ENCODE results near the gene VPS26C.
"Not testable (repeated sequence)": the region's sequence is repeated elsewhere in the genome, so short reads cannot be mapped to it uniquely, and the experiment has no call there.

The VPS26C gene

GRCh38 chr21:37231671-37232070 lies 35.5 kb downstream of the VPS26C start:
- no peak for DNase-seq (ENCODE audit: extremely low read depth in 1 of 2, low read depth in 1 of 2)

- no peak for DNase-seq (ENCODE audit: extremely low read depth in 1 of 2, low read depth in 1 of 2)
Measured at GRCh38 chr21:37231249-37231645, 35.9 kb downstream of the VPS26C start.

GRCh38 chr21:37230632-37231248 lies 36.4 kb downstream of the VPS26C start:
- DNase-seq (ENCODE audit: extremely low read depth in 1 of 2, low read depth in 1 of 2) = no peak

GRCh38 chr21:37228003-37228400 lies 39.1 kb downstream of the VPS26C start:
- no peak for DNase-seq (ENCODE audit: extremely low read depth in 1 of 2, low read depth in 1 of 2)

GRCh38 chr21:37227071-37228002 lies 39.8 kb downstream of the VPS26C start:
- no peak for DNase-seq (ENCODE audit: extremely low read depth in 1 of 2, low read depth in 1 of 2)

- DNase-seq (ENCODE audit: extremely low read depth in 1 of 2, low read depth in 1 of 2) = no peak
Measured at GRCh38 chr21:37226041-37226920, 40.9 kb downstream of the VPS26C start.

GRCh38 chr21:37224861-37225839 lies 42.0 kb downstream of the VPS26C start:
- peak; percentile 60 to 75 for DNase-seq (ENCODE audit: extremely low read depth in 1 of 2, low read depth in 1 of 2)

GRCh38 chr21:37223804-37224345 lies 43.3 kb downstream of the VPS26C start:
- no peak for DNase-seq (ENCODE audit: extremely low read depth in 1 of 2, low read depth in 1 of 2)

GRCh38 chr21:37222248-37222647 lies 44.9 kb downstream of the VPS26C start:
- DNase-seq (ENCODE audit: extremely low read depth in 1 of 2, low read depth in 1 of 2) = not testable (repeated sequence)

GRCh38 chr21:37220981-37221664 lies 46.0 kb downstream of the VPS26C start:
- peak; percentile 91 to 95 for DNase-seq (ENCODE audit: extremely low read depth in 1 of 2, low read depth in 1 of 2)

GRCh38 chr21:37220433-37220980 lies 46.6 kb downstream of the VPS26C start:
- peak in 1 of 2 donors; percentile 17 for DNase-seq (ENCODE audit: extremely low read depth in 1 of 2, low read depth in 1 of 2)

- no peak for DNase-seq (ENCODE audit: extremely low read depth in 1 of 2, low read depth in 1 of 2)
Measured at GRCh38 chr21:37219761-37220432, 47.2 kb downstream of the VPS26C start.

- DNase-seq (ENCODE audit: extremely low read depth in 1 of 2, low read depth in 1 of 2) = no peak
Measured at GRCh38 chr21:37214952-37215351, 52.2 kb downstream of the VPS26C start.

GRCh38 chr21:37210799-37211198 lies 56.3 kb downstream of the VPS26C start:
- DNase-seq (ENCODE audit: extremely low read depth in 1 of 2, low read depth in 1 of 2) = no peak

GRCh38 chr21:37210130-37210529 lies 57.0 kb downstream of the VPS26C start:
- no peak for DNase-seq (ENCODE audit: extremely low read depth in 1 of 2, low read depth in 1 of 2)

- no peak for DNase-seq (ENCODE audit: extremely low read depth in 1 of 2, low read depth in 1 of 2)
Measured at GRCh38 chr21:37208741-37209225, 58.4 kb downstream of the VPS26C start.

GRCh38 chr21:37208056-37208721 lies 58.9 kb downstream of the VPS26C start:
- peak in 1 of 2 donors; percentile 16 for DNase-seq (ENCODE audit: extremely low read depth in 1 of 2, low read depth in 1 of 2)

All from stimulated activated CD8-positive, alpha-beta memory T cell treated with anti-CD3 and anti-CD28 coated beads, Interleukin-7, amount 100 ng/mL, for 48 hours (primary cell).